Colonic mucosa (tissue), 4 donors: ENCODE results near the gene MGST2. TPM values are rescaled to one million over a fixed set of nuclear protein-coding genes. Genes with fewer than 3 reads are reported as not detected.
A peak's percentile ranks its signal among the peaks of the same experiment; 100 is the strongest.
"Not testable (repeated sequence)": the region's sequence is repeated elsewhere in the genome, so short reads cannot be mapped to it uniquely, and the experiment has no call there.

Experiments
- DNase-seq: peaks from one replicate; pipeline ENCODE4 v3.0.0-alpha.2; 2020
- H3K27ac ChIP-seq: fragments of 200-600 bp; one replicate; pipeline ENCODE4 v1.8.0; 2021
- H3K27me3 ChIP-seq: fragments of 200-600 bp; one replicate; pipeline ENCODE4 v1.8.0; 2021
- H3K36me3 ChIP-seq: fragments of 200-600 bp; one replicate; pipeline ENCODE4 v1.8.0; 2021
- H3K4me1 ChIP-seq: fragments of 200-600 bp; one replicate; pipeline ENCODE4 v1.8.0; 2021; ENCODE audit warnings: mild to moderate bottlenecking
- H3K4me3 ChIP-seq: fragments of 200-600 bp; one replicate; pipeline ENCODE4 v1.8.0; 2021
- H3K9ac ChIP-seq, 2 donors: one replicate each; pipeline ENCODE4 v1.7.0; 2013; ENCODE audit warnings: control low read depth in 2 of 2, low read depth in 2 of 2, low read length in 2 of 2
- H3K9me3 ChIP-seq: fragments of 200-600 bp; one replicate; pipeline ENCODE4 v1.8.0; 2021
- CTCF ChIP-seq: fragments of 200-600 bp; IDR thresholded peaks from one replicate; pipeline ENCODE4 v1.8.0; 2022; ENCODE audit warnings: antibody characterized with exemption, mild to moderate bottlenecking
- intact Hi-C: fragments of 100-400 bp; cut with DNase I; formaldehyde crosslinking; loops from one replicate; pipeline ENCODE4 v1.14.1; 2022
- total RNA-seq, 2 donors: library from RNA; stranded (reverse); fragmentation: NEBNext Ultra II Directional in 1 of 2; extraction: Animal tissue kit (Norgen Biotek cat#: 25700) in 1 of 2; gene quantifications; one replicate each; pipeline ENCODE4 v1.2.1, GENCODE V29; 2021
- donor health status: healthy.
- donor health status: DM: no; HTN: no; CAD: no.
- donor health status: DM: no; HTN: no; CAD: no.

The MGST2 gene
- total RNA-seq, 2 donors from 2014 or later: 105 to 157 TPM

- no peak for TF ChIP-seq CTCF
- Histone ChIP-seq H3K9ac (no peak overlapping the region), H3K36me3 (no peaks in the 10 kb centered on the region), H3K27ac (no peak overlapping the region), H3K9me3 (no peaks in the 10 kb centered on the region), H3K4me3 (no peak overlapping the region), H3K27me3 (no peaks in the 10 kb centered on the region), H3K4me1 (no peaks in the 10 kb centered on the region)
- DNase-seq: no peak
- intact Hi-C loops: loop anchor here (10.0 kb wide), 1 partner anchor 136 kb away; no protein-coding TSS in a partner anchor
Observed at GRCh38 chr4:139630991-139631390, 34.6 kb upstream of the MGST2 start.

- Histone ChIP-seq H3K4me3 (no peak overlapping the region), H3K27ac (no peak overlapping the region), H3K9me3 (no peaks in the 10 kb centered on the region), H3K9ac (no peak overlapping the region), H3K27me3 (no peaks in the 10 kb centered on the region), H3K4me1 (no peaks in the 10 kb centered on the region), H3K36me3 (no peaks in the 10 kb centered on the region)
- no peak for TF ChIP-seq CTCF
- no peak for DNase-seq
- intact Hi-C loops: loop anchor here (10.0 kb wide), 1 partner anchor 137 kb away; no protein-coding TSS in a partner anchor
Observed at GRCh38 chr4:139631791-139632190, 33.8 kb upstream of the MGST2 start.

- H3K9ac ChIP-seq: not testable (repeated sequence)
Observed at GRCh38 chr4:139632739-139633138, 32.9 kb upstream of the MGST2 start.

GRCh38 chr4:139633195-139633594 is 32.4 kb upstream of the MGST2 start:
- H3K27ac ChIP-seq: no peak overlapping the region
- intact Hi-C loops: loop anchor here (10.0 kb wide), 1 partner anchor 138 kb away; no protein-coding TSS in a partner anchor
- no peak for DNase-seq

More at GRCh38 chr4:139632739-139633138, 32.9 kb upstream of the MGST2 start:
- not testable (repeated sequence) for H3K36me3 ChIP-seq, H3K4me1 ChIP-seq, H3K4me3 ChIP-seq, DNase-seq, H3K27me3 ChIP-seq, H3K9me3 ChIP-seq, H3K27ac ChIP-seq
- intact Hi-C loops: loop anchor here (10.0 kb wide), 1 partner anchor 138 kb away; no protein-coding TSS in a partner anchor

GRCh38 chr4:139633661-139634060 is 32.0 kb upstream of the MGST2 start:
- Histone ChIP-seq H3K9me3 (no peaks in the 10 kb centered on the region), H3K9ac (no peak overlapping the region), H3K4me3 (no peak overlapping the region), H3K27ac (no peak overlapping the region), H3K4me1 (no peaks in the 10 kb centered on the region), H3K27me3 (no peaks in the 10 kb centered on the region), H3K36me3 (no peaks in the 10 kb centered on the region)
- TF ChIP-seq CTCF: peak; percentile 19
- no peak for DNase-seq
- intact Hi-C loops: loop anchor here (10.0 kb wide), 1 partner anchor 139 kb away; no protein-coding TSS in a partner anchor

More at GRCh38 chr4:139633195-139633594, 32.4 kb upstream of the MGST2 start:
- Histone ChIP-seq H3K9me3 (no peaks in the 10 kb centered on the region), H3K4me1 (no peaks in the 10 kb centered on the region), H3K27me3 (no peaks in the 10 kb centered on the region), H3K9ac (no peak overlapping the region), H3K36me3 (no peaks in the 10 kb centered on the region), H3K4me3 (no peak overlapping the region)
- no peak for TF ChIP-seq CTCF

- no peaks in the 10 kb centered on the region for H3K27me3 ChIP-seq
- no peak overlapping the region for H3K4me3 ChIP-seq
- no peak for DNase-seq
- intact Hi-C loops: loop anchor here (10.0 kb wide), 1 partner anchor 141 kb away; no protein-coding TSS in a partner anchor
- H3K36me3 ChIP-seq: no peaks in the 10 kb centered on the region
- H3K4me1 ChIP-seq: no peaks in the 10 kb centered on the region
- H3K9me3 ChIP-seq: no peaks in the 10 kb centered on the region
- H3K9ac ChIP-seq: no peak overlapping the region
- H3K27ac ChIP-seq: no peak overlapping the region
- no peak for TF ChIP-seq CTCF
Observed at GRCh38 chr4:139635966-139636365, 29.7 kb upstream of the MGST2 start.

- intact Hi-C loops: loop anchor here (10.0 kb wide), 1 partner anchor 144 kb away; no protein-coding TSS in a partner anchor
- H3K27me3 ChIP-seq, H3K4me3 ChIP-seq, H3K4me1 ChIP-seq, DNase-seq, H3K9me3 ChIP-seq, H3K27ac ChIP-seq, H3K36me3 ChIP-seq, H3K9ac ChIP-seq: not testable (repeated sequence)
Observed at GRCh38 chr4:139638306-139638705, 27.3 kb upstream of the MGST2 start.
